PFSK-1 (cell line): ENCODE measurements around the gene SEMA6C.

Experiments used
- FOXP2 ChIP-seq: optimal IDR thresholded peaks from 2 replicates; pipeline ENCODE3; 2011; ENCODE audit warnings: borderline replicate concordance, control low read depth, inconsistent platforms; ENCODE audit not compliant: insufficient read depth; ENCODE audit errors: extremely low read length, extremely low read depth
- POLR2AphosphoS5 ChIP-seq: IDR thresholded peaks from 2 replicates; pipeline ENCODE4 v1.6.1; 2012; ENCODE audit warnings: low read depth, mild to moderate bottlenecking, control low read depth, low read length, moderate library complexity
- REST ChIP-seq, 2 experiments: IDR thresholded peaks; 2 replicates each; pipeline versions ENCODE4 v1.6.1 to v1.8.0; 2011 to 2012; ENCODE audit warnings: low read depth in 2 of 2, low read length in 2 of 2, control low read depth in 1 of 2, inconsistent platforms in 1 of 2, mild to moderate bottlenecking in 1 of 2, moderate library complexity in 1 of 2; ENCODE audit not compliant: insufficient read depth in 1 of 2
- SIN3A ChIP-seq: IDR thresholded peaks from 2 replicates; pipeline ENCODE4 v1.6.1; 2012; ENCODE audit warnings: mild to moderate bottlenecking, low read length, moderate library complexity, borderline replicate concordance; ENCODE audit not compliant: insufficient read depth
- TAF1 ChIP-seq: IDR thresholded peaks from 2 replicates; pipeline ENCODE4 v1.6.1; 2012; ENCODE audit warnings: low read length, control low read depth, borderline replicate concordance; ENCODE audit not compliant: insufficient read depth

The SEMA6C gene

DNA sequence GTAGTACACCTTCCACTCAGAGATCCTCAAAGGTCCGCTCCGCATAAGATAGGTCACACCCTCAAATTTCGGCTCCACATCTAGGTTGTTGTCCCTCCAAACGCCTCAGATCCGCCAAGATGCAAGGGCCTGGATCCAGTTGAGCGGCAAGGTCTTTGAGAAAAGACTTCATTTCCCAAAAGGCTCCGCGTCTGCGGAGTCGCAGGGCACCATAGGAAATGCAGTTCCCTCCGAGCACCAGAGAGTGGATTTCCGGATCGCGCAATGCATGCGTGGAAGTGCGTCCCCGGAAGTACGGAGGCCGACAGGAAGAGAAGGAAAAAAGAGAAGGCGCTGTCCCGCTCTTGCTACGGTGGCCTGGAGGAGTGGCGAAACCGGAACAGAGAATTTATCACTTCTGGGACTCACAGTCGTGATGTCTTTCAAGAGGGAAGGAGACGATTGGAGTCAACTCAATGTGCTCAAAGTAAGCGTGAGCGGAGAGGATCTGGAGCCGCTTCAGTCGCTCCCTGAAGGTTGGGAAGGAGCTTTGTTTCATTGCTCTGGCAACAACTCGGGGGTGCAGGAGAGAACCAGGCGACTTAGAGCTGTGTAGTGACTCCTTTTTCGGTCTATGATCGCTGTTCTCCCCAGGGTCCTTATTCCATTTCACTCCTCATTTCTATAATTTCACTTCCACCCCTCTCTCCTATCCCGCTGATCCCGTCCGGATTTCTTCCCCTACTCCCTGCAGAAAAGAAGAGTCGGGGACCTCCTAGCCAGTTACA lies 19.5 kb upstream of the SEMA6C start, which contains the start of the genes LYSMD1 and SCNM1:
Gene LYSMD1, minus strand, starts transcription at position 165 of the 767 bp plus-strand sequence. CDS start 644 bp downstream, outside the sequence.
Gene SCNM1, plus strand, starts transcription at position 407 of the 767 bp plus-strand sequence. Its CDS starts 9 bp downstream, at position 416.
- TF ChIP-seq FOXP2, result peak; percentile 83
- peak; percentile 84; the same call in 1 of the 2 replicates for TF ChIP-seq SIN3A
- peak; percentile 79; the same call in 1 of the 2 replicates for TF ChIP-seq TAF1
- TF ChIP-seq POLR2AphosphoS5, result peak; percentile 91
- peak; percentile 65 to 81; a peak in 3 of 4 replicates for TF ChIP-seq REST (IDR thresholded peaks at IDR 0.05; ENCODE audit: insufficient read depth in 1 of 2, low read depth in 2 of 2, low read length in 2 of 2)

DNA sequence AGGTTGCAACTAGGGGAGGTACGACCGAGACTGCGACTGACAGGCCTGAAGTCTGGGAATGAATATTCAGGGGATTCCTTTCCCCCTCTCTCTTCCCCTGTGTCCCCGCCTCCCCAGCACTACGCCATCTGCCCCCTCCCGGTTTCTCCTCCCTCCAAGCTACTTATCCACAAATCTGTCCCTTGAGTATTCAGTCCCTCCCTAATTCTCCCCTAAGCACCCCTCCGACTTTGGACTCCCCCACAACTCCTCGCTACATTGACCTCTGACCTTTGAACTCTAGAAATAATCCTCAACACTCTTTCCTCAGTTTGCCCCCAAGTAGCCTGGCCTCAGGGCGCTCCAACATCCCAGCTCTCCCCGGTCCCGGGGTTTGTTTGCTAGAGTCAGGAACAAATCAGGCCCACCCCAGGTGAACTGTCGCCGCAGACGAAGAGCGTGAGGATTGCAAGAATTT lies 18.9 kb upstream of the SEMA6C start:
- TF ChIP-seq FOXP2 (no peak), TAF1 (no peak), SIN3A (no peak), POLR2AphosphoS5 (no peak), REST (IDR thresholded peaks at IDR 0.05; ENCODE audit: insufficient read depth in 1 of 2, low read depth in 2 of 2, low read length in 2 of 2) (no peak)

- TF ChIP-seq REST (IDR thresholded peaks at IDR 0.05; ENCODE audit: insufficient read depth in 1 of 2, low read depth in 2 of 2, low read length in 2 of 2), result no peak
- TF ChIP-seq TAF1, result no peak
- no peak for TF ChIP-seq POLR2AphosphoS5
- TF ChIP-seq FOXP2, result no peak
- no peak for TF ChIP-seq SIN3A
Observed at GRCh38 chr1:151164732-151165280, 18.4 kb upstream of the SEMA6C start.

DNA sequence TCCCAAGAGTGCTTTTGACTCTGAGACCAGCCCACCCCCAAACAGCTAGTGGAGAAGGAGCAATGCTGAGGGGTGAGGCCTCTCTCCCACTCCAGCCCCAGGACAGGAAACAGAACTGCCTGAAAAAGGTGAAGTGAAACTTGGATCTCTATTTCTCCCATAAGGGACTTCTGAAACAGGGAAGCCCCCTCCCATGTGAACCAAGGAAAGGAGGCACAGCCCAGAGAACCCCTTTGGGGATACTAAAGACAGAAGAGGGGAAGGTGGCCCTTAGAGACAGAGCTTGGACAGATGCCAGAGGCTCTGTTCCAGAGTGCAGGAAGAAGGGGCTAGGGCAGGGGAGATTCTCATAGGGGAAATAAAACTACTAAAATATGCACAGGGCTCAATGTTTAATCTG lies 12.9 kb upstream of the SEMA6C start:
- TF ChIP-seq REST (IDR thresholded peaks at IDR 0.05; ENCODE audit: insufficient read depth in 1 of 2, low read depth in 2 of 2, low read length in 2 of 2) (no peak), TAF1 (no peak), FOXP2 (no peak), SIN3A (no peak), POLR2AphosphoS5 (no peak)
